GM12878 (cell line): ENCODE results near the gene RETSAT.

Source experiments
- ESRRA ChIP-seq: IDR thresholded peaks from 2 replicates; pipeline ENCODE4 v1.6.1; 2012; ENCODE audit warnings: mild to moderate bottlenecking, low read length, improper control_type of control experiment
- POLR2A ChIP-seq: IDR thresholded peaks from 2 replicates; pipeline ENCODE4 v1.6.1; 2011; ENCODE audit warnings: low read depth, mild to moderate bottlenecking, low read length
- POLR2AphosphoS5 ChIP-seq: IDR thresholded peaks from 2 replicates; pipeline ENCODE4 v1.6.1; 2011; ENCODE audit warnings: mild to moderate bottlenecking, low read length, inconsistent platforms
- RCOR1 ChIP-seq: conservative IDR thresholded peaks from 2 replicates; pipeline ENCODE4 v1.6.1; 2012; ENCODE audit warnings: low read depth, low read length, improper control_type of control experiment
- SP1 ChIP-seq: IDR thresholded peaks from one replicate; pipeline ENCODE4 v1.6.1; 2011; ENCODE audit warnings: low read depth, low read length
- TF ChIP-seq, protein P1 (sequence below): fragments of 450-650 bp; IDR thresholded peaks from 2 replicates; pipeline ENCODE4 v1.6.1; 2017; ENCODE audit warnings: mild to moderate bottlenecking
- TF ChIP-seq, protein P2 (sequence below): IDR thresholded peaks from 2 replicates; pipeline ENCODE4 v1.6.1; 2012; ENCODE audit warnings: low read depth, low read length, improper control_type of control experiment
- TF ChIP-seq, protein P3 (sequence below): IDR thresholded peaks from 2 replicates; pipeline ENCODE4 v1.6.1; 2012; ENCODE audit warnings: low read depth, low read length, improper control_type of control experiment
- TF ChIP-seq, protein P4 (sequence below), 3 experiments: IDR thresholded peaks in 2 of 3; conservative IDR thresholded peaks in 1 of 3; 2 replicates each; pipeline ENCODE4 v1.5.1; 2011; ENCODE audit warnings: low read depth in 3 of 3, low read length in 3 of 3, mild to moderate bottlenecking in 3 of 3, control low read depth in 2 of 3, moderate library complexity in 2 of 3, inconsistent platforms in 1 of 3, mixed read lengths in 1 of 3; ENCODE audit not compliant: control insufficient read depth in 2 of 3, insufficient read depth in 1 of 3; ENCODE audit errors: extremely low read depth in 1 of 3
- TF ChIP-seq, protein P5 (sequence below): fragments of 450-650 bp; IDR thresholded peaks from 2 replicates; pipeline ENCODE4 v1.6.1; 2014; ENCODE audit warnings: mild to moderate bottlenecking

DNA sequence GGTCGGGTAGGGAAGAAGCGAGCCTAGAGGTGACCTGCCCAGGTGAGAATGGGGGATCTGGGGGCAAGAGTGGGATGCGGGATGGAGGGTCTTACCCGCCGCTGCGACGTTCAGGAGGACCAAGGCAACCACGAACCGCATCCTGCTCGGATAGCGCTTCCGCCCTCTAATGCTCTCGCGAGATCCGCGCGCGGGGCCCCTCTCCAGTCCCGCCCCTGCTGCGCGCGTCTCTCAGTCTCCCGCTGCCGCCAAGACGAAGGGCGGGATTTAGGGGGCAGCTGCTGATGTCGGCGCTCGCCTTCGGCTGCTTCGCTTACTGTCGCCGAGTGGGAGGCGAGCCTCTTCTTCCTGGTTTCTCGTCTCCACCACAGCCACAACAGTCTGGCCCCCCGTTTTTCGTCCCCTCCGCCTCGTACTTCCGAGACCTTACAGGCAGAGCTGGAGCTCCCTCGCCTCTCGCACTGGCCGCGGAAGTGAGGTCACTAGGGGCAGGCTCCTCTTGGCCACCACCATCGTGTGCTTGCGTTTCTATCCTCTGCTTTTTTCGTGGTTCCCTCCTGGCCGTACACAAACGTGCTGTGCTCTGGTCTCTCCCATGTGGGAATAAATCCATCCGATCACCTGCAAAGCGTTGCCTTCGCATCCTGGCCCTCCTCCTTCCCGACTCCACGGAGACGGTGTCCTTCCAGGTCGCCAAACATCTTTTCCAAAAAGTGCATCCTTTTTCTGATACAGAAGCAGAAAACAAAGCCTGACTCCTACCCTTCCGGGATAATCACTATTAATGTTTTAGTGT lies 26.3 kb downstream of the RETSAT start, which contains the start of gene TGOLN2:
- TF ChIP-seq, protein P1, sequence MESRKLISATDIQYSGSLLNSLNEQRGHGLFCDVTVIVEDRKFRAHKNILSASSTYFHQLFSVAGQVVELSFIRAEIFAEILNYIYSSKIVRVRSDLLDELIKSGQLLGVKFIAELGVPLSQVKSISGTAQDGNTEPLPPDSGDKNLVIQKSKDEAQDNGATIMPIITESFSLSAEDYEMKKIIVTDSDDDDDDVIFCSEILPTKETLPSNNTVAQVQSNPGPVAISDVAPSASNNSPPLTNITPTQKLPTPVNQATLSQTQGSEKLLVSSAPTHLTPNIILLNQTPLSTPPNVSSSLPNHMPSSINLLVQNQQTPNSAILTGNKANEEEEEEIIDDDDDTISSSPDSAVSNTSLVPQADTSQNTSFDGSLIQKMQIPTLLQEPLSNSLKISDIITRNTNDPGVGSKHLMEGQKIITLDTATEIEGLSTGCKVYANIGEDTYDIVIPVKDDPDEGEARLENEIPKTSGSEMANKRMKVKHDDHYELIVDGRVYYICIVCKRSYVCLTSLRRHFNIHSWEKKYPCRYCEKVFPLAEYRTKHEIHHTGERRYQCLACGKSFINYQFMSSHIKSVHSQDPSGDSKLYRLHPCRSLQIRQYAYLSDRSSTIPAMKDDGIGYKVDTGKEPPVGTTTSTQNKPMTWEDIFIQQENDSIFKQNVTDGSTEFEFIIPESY, result no peak
- TF ChIP-seq POLR2AphosphoS5 (peak; percentile 99), POLR2A (peak; percentile 98), SP1 (no peak), RCOR1 (peak; percentile 94; the same call in 1 of the 2 replicates), ESRRA (no peak)
- TF ChIP-seq, protein P2, sequence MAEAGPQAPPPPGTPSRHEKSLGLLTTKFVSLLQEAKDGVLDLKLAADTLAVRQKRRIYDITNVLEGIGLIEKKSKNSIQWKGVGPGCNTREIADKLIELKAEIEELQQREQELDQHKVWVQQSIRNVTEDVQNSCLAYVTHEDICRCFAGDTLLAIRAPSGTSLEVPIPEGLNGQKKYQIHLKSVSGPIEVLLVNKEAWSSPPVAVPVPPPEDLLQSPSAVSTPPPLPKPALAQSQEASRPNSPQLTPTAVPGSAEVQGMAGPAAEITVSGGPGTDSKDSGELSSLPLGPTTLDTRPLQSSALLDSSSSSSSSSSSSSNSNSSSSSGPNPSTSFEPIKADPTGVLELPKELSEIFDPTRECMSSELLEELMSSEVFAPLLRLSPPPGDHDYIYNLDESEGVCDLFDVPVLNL, result peak; percentile 60; the same call in 1 of the 2 replicates
- TF ChIP-seq, protein P3, sequence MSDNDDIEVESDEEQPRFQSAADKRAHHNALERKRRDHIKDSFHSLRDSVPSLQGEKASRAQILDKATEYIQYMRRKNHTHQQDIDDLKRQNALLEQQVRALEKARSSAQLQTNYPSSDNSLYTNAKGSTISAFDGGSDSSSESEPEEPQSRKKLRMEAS, result peak; percentile 10; the same call in 1 of the 2 replicates
- TF ChIP-seq, protein P4, sequence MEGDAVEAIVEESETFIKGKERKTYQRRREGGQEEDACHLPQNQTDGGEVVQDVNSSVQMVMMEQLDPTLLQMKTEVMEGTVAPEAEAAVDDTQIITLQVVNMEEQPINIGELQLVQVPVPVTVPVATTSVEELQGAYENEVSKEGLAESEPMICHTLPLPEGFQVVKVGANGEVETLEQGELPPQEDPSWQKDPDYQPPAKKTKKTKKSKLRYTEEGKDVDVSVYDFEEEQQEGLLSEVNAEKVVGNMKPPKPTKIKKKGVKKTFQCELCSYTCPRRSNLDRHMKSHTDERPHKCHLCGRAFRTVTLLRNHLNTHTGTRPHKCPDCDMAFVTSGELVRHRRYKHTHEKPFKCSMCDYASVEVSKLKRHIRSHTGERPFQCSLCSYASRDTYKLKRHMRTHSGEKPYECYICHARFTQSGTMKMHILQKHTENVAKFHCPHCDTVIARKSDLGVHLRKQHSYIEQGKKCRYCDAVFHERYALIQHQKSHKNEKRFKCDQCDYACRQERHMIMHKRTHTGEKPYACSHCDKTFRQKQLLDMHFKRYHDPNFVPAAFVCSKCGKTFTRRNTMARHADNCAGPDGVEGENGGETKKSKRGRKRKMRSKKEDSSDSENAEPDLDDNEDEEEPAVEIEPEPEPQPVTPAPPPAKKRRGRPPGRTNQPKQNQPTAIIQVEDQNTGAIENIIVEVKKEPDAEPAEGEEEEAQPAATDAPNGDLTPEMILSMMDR (IDR thresholded peaks at IDR 0.05 in 2 of 3, conservative IDR thresholded peaks at IDR 0.05 in 1 of 3; ENCODE audit: control insufficient read depth in 2 of 3, extremely low read depth in 1 of 3, insufficient read depth in 1 of 3, low read depth in 3 of 3, low read length in 3 of 3), result no peak
- TF ChIP-seq, protein P5, sequence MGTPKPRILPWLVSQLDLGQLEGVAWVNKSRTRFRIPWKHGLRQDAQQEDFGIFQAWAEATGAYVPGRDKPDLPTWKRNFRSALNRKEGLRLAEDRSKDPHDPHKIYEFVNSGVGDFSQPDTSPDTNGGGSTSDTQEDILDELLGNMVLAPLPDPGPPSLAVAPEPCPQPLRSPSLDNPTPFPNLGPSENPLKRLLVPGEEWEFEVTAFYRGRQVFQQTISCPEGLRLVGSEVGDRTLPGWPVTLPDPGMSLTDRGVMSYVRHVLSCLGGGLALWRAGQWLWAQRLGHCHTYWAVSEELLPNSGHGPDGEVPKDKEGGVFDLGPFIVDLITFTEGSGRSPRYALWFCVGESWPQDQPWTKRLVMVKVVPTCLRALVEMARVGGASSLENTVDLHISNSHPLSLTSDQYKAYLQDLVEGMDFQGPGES, result no peak
